HG03135 (cell line): ENCODE measurements around the gene EHD4.

ENCODE experiments used
- ATAC-seq: cut with Tn5 transposase; IDR thresholded peaks from one replicate; pipeline ENCODE4 v1.9.1; 2021; ENCODE audit warnings: mild to moderate bottlenecking, moderate library complexity; ENCODE audit not compliant: unreplicated experiment

EHD4 gene

DNA sequence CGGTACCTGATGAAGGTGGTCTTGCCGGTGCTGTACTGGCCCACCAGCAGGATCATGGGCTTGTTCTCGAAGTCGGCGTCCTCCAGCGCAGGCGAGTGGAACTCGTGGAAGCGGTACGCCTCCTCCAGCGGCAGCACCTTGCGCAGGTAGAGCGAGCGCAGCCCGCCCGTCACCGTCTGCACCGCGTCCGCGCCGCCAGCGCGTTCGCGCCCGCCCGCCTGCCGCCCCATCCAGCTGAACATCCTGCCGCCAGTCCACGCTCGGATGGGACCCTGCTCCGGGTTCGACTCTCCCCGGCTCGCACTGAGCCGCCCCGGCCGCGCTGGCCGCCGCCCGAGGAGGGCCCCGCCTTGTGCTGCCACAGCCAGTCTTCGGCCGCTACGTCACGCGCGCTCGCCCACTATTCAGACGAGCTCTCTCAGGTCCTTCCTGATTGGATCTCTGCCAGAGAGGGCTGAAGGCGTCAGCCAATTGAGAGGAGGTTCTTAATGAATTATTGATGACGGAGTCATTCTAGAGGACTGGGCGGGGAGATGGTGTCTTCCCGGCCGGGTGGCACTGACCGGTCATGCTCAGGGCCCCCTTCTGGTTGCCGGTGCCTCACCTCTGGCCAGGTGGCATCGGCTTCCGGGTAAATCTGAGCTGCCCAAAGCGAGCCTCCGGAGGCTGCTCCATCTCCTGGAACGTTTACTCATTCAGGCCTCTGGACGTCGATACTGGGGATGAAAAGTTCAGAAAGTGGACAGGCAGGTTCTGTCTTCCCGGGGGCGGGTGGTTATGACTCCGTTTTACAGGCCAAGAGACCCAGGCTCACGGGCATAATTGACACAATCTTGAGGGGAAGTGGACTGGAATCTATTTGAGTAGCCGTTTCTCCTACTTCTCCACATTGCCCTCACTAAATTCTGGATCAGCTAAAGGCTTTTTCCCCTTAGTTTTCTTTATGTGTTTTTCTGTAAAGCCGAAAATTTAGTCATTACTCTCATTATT lies at the start of gene EHD4:
Gene EHD4 (minus strand): TSS at position 305 of the 990 bp plus-strand sequence. CDS start 63 bp downstream, at position 242.
- ATAC-seq: peak; percentile 73

DNA sequence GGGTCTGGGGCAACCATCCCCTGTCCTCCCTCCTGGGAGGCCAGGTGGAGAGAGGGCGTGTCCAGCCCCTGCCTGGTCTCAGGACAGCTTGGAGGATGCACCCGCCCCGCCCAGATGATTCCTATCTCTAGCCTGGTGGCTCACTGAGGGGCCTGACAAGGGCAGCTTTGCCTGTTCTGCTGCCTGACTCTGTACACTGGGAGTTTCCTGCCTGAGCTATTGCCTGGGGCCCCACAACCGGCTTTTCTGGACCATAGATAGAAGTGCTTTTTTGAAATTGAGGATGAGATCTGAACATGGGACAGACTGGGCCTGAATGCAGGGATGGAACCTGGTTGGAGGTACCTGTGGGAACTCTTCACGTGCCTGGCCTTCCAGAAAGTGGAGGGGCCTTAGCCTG lies 49.2 kb upstream of the EHD4 start:
- ATAC-seq: no peak

DNA sequence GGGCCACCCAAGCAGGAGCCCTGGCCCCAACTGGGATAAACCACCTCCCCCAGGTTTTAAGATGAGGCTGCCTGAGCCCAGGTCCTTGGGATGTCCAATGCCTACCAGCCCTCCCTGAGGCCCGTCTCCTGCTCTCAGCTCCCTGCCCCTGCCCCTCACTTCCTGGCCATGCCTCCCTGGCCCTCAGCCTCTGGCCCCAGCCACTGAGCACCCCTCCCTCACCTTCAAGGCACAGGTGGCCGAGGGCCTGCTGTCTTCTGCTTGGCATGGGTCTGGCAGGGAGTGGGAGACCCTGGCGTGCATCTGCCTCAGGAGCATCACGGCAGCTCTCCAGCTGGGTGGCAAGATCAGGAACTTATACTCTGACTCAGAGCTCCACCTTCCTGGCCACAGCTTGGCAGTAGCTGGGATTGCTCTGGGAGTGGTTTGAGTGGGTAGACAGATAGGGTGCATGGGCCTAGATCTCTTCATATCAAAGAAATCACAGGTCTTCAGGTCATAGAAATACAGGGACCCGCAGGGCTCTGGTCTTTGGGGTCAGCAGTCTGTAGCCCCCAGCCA lies 48.4 kb upstream of the EHD4 start, which contains the start of gene PLA2G4E:
Gene PLA2G4E (minus strand): TSS at position 330 of the 561 bp plus-strand sequence. CDS start 12 bp downstream, at position 318.
- no peak for ATAC-seq

DNA sequence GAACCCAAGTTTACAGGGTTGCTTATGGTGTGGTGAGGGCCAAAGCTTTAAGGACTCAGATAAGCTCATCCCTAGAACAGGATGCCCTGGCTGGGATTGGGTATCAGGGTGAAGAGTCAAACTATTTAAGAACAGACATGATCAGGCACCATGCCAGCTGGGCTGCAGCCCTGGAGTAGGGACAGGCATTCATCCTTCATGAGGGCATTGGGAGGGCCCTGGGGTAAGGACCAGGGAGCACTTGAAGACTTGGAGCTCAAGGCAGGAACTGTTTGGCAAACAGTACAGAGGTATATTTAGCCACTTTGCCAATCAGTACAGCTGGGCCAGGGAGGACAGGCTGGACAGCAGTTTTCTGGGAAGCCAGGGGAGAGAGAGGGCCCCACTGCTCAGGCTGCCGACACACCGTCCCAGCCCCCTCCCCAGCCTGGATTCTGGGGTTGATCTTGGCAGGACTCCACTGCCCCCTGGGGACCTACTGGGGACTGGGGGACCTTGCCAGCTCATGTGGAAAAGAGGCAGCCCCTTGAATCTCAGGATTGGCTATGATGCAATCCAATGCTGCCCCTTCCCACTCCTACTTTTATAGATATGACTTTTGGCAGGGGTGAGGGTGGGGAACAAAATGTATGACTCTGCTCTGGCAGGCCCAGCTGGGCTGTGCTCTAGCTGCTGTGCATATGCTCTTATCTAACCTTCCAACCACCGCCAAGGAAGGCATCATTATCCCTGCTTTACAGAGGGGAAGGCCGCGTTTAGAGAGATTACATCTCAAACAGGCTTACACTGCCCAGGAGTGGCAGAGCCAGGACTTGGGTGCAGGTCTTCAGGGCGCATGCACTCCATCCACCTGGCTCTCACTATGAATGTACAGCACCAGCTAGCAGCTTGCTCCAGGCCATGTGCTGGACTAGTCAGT lies 46.2 kb upstream of the EHD4 start:
- ATAC-seq: no peak

DNA sequence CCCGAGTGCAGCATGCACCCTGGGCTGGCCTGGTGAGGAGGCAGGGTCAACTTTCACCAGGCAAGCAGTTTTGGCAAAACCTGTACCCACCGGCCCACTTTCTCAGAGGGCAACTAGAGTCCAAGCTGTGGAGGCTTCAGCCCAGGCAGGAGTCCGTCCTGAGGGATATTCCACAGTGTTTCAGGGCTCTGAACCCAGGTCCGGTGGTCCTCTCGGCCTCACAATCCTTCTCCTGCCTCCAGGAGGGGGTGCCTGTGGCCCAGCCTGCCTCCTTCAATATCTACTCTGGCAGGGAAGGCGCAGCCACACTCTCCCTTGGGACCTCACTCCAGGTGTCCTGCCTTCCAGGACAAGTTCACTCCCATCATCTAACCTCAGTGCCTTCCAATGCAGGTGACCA lies 44.6 kb upstream of the EHD4 start:
- no peak for ATAC-seq

DNA sequence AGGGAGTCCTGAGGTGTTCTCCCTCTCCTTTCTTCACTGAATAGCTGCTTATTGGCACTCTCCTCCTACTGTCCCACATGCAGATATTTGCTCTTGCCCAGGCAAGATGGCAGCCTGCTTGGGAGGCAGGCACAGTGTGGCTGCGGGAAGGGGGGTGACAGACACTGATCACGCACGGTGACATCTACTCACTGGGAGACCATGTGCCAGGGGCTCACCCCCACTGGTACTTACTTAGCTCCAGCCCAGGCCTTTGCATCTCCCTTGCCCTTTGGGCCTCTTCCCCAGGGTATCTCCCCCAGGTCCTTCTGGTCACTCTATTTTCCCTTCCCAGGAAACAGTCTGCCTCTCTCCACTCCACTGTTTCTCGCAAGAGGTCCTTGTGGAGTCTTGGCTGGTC lies 42.0 kb upstream of the EHD4 start:
- no peak for ATAC-seq

DNA sequence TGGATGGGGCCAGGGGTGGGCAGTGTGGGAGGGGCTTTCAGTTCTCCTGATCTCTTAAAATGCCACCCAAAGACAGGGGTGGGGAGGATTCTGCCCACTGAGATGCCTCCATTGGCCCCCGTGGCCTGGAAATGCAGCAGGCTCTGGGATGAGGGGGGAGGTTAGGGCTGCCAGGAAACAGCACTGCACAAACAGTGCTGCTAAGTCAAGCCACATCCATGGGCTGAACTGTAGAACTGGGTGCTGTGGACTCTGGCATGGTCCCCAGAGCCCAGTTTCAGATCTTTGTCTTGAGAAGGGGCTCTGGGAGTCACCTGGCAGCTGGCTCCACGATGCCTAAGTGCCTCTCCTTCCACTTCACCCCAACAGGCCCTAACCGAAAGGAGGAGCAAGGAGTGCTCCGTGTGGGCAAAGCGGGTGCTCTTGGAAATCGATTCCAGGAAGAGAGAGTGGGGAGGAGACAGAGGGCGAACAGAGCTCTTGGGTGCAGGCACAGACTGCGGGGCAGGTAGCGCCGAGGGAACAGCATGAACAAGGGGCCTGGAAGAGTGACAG lies 40.6 kb upstream of the EHD4 start:
- no peak for ATAC-seq

DNA sequence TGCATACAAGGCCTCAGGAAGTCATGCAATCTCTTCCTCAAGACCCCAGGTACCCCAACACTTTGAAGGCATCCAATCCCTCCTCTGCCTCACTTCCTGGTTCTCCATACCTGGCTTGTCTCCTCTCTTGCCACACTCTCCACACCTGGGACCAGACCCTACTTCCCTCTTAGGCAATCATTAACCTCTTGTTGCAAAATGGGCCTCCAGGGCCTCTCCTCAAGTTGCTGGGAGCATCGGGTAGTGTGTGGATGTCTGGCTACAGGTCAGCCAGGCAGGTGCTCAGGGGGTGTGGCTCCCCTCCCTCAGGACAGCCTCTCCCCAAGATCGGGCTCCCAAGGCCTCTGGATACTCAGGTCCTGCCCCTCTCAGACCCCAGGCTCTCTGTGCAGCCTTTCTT lies 39.9 kb upstream of the EHD4 start:
- ATAC-seq: no peak

DNA sequence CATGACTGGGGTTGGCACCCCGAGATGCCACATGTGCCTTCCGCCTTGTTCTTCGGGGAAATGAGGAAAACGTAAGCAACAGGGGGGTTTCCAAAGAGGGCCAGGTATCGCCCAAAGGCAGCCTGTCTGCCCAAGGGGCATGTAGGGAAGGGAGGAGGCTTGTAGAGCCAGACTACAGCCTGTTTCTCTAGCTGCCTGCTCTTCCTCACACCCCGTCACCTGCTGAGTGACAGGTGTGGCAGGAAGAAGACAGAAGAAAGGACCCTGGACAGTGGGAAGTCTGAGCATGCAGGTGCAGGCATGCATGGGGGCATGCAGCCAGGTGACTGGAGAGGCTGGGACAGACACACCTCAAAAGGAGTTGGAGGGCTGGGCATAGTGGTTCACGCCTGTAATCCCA lies 38.7 kb upstream of the EHD4 start:
- ATAC-seq: no peak

DNA sequence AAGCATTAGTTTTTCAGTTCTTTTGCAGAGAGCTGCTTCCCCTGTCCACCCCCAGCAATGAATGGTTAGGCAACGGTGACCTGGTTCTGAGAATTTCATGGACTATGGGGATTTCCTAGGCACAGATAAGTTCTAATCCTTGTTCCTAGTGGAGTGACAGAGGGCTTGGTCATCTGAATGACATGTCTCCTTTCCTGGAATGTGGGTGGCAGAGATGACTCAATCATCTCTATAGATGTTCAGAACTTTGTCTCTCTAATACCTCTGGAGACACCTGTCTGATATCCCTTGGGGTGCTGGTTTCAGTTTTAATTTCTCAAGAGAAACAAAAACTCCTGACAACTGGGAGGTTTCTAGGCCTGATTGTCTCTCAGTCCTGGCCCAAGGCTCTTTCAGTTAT lies 38.1 kb upstream of the EHD4 start:
- peak; percentile 87 for ATAC-seq

DNA sequence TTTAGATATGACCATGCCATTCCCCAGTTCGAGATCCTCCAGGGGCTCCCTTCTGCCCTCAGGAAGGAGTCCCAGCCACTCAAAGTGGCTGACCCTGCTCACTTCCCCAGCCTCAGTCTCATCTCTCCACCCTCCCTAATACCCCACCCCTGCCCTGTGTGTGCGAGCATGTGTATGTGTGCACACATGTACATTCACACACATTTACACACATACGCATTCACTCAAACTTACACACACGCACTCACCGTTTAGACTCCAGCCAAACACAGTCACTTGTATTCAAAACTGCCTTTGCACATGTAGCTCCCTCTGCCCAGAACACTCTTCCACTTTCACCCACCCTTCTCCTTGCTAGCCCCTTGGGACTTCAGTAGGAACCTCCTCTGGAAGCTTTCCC lies 37.1 kb upstream of the EHD4 start:
- ATAC-seq: no peak

DNA sequence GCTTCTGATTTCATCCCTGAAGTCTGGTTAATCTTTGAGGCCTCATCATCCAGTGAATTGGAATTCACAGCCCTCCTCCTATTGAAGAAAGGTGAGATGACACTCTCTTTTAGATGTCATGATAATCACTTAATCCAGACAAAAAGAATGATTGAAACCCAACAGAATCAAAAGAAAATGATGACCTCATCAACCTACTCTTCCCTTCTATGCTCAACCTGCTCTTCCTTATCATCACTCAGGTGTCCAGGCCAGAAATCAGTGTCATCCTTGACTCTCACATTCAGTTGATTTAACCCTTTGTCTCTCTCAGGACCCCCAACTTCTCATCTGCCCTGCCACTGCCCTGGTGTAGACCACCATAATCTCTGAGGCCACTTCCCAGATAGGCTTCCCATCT lies 36.7 kb upstream of the EHD4 start:
- ATAC-seq: no peak

DNA sequence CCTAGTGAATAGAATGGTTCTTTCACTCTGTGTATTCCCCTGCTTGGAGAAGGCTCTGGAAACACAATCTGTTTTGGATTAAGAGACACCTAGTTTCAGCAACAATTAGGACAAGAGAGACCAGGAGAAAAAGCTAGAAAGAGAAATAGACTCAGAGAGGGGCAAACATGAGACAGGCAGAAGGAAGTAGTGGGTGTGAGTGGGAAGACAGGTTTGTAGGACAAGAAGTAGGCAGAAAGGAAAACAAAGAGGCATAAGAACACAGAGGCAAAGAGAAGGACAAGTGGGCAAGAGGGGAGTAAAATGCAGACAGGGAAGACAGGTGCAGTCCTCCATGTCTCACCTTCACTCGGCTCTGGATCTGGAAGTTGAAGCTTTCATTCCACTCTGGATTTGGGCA lies 35.0 kb upstream of the EHD4 start:
- no peak for ATAC-seq

DNA sequence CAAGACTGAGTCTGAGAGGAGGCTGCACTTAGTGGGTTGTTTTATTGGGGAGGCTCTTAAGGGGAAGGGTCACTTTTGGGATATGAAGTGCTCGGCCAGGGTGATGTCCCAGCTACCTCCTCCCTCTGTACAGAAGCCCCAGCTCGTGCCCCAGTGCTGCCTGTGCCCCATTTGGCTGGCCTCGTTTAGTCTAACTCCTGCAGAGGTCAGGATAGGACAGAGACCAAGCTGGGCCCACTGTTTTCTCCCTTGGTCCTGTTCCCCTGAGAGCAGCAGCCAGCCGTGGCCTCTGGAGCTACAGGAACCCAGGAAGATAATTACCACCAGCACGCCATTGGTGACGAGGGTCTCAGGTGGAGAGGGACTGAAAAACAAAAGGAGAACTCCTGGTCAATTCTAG lies 30.0 kb upstream of the EHD4 start:
- no peak for ATAC-seq

DNA sequence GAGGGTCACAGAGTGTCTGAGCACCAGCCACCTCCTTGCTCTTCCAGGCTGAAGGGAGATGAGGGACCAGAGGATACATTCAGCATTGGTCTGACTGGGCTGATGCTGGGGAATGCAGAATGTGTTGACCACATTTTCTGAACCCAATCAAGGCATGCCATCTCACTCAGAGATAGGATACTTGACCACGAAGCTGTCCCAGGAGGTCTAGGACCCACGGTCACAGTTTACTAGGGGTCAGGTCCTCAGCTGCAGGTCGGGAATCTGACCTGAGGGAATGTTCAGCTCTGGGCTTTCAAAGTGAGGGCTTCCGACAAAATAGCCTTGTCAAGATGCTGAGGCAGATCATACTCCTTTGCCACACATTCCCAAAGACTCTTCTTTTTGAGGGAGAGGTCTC lies 28.9 kb upstream of the EHD4 start:
- ATAC-seq: no peak

DNA sequence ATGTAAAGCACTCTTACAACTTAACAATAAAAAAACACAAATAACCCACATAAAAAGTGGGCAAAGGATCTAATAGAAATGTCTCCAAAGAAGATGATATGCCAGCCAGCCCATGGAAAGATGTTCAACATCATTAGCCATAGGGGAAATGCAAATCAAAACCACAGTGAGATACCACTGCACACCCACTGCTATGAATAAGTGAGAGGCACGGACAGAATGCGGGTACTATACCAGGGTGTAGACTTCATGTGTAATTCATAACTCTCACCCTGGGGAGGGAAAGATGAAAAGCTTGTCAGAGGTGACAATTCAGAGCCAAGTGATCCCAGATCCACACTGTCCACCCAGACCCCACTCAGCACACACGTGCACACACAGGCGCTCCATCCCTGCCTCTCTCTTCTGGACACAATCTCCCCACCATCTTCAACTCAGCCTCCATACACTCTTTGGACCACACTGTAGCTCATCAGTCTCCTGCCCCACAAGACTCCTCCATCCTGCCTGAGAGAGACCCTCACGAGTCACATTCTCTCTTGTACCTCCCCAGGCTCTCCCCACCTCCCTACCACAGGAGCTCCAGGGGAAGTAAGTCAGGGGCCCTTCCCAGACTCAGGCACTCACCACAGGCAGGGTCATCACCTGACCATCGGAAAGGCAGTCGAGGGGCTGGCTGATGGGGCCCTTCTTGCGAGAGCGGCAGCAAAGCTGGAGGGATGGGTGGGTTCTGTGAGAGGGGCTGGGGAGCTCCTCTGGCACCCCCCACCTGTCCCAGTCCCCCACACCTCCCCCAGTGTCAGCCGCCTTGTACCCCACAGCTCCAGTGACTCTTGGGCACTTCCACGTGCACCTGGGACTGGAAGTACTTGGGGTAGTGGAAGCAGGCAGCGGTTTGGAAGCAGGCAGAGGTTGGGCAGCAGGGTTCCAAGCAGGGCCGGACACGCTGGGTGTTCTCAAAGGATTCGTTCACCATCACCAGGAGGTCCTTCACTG lies 27.2 kb upstream of the EHD4 start:
- ATAC-seq: no peak

DNA sequence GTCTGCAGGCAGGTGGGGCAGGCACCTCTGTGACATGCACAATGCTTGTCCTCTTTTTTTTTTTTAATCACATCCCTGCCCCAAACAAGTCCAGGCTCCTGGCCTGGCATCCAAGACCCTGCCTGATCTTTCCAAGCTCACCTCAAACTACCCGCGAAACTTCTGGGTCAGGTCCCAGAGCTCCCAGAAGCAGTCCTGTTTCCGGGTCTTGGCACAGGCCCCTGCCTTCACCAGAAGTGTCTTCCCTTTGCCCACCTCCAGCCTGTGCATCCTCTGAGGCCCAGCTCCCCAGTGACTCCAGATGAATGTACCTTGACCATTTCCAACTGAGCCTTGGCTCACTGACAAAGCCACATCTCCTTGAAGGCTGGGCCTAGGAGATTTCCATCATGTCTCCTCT lies 25.5 kb upstream of the EHD4 start:
- no peak for ATAC-seq

DNA sequence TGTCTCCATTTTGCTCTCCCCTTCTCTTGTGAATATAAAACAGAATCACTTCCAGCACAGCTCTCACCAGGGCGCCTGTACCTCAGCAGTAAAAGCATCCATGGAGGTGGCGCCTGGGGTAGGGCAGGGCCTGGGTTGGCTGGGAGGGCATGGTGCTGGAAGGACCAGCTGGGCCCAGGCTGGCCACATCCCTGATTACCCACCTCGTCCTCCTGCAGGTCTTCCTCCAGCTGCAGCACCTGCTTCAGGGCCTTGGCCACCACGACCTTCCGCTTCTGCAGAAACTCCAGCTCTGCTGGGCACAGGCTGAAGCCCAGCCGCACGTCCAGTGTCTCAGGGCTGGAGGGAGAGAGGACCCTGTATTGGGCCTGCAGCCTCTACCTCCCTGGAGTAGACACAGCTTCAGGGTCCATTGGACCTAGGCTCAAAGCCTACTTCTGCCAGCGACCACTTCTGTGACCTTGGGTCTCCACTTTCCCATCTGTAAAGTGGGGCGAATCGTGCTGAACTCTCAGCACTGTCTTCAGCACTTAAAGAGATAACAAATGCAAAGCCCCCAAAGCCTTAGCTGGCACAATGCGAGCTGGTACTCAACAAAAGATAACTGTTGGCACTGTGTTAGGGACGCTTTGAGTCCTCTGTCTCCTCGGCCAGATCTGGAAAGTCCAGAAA lies 24.7 kb upstream of the EHD4 start:
- no peak for ATAC-seq

DNA sequence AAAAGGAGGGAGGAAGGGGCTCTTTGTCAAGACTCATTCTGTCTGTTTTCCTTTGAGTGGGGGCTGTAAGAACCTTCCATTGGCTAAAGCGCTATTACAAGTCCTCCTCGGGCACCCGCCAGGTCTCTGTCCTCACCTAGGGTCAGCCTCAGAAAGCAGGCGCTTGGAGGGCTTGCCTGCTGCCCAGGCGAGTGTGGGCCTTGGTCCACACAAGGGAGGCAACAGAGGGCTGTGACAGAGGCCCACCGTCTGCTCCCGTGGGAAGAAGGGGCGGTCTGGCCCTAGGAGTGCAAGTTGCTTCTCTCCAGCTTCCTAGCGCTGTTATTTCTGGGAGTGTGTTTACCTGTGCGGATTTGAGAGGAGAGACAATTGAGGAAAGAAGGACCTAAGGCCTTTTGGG lies 24.0 kb upstream of the EHD4 start:
- no peak for ATAC-seq
